ENCODE results near the gene COPS3.

DNA sequence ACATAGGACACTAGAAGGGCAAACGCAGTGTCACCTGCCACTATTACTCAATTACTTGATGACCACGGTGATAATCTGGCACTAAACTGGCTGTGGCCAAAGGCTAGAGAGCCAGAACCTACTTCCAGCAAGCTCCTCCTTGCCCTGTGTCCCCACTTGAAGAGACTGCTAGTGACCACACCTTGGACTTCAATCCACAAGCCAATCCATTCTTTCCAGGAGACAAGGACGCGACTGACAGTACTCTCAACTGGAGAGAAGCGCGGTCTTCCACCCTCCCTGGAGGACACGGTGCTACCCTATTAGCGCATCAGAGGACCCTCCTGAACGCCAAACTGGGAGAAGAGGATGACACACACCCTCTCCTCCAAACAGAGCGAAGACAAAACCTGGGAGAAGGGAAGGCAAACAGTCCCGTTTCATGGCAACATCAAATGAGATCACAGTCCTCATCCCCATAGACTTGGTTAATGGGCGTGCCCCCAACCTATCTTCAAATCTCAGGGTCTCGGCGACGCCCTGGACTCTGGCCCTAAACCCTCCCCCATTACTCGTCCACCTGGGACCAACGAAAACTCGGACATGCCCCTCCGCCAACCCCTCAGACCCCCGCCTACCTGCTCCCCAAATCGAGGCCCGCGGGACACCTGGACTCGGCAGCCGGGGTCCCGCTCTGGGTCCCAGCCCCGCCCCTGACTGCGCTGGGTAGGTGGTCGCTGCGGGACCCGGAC, 44.6 kb downstream of the COPS3 start:
- TF ChIP-seq, protein P1, sequence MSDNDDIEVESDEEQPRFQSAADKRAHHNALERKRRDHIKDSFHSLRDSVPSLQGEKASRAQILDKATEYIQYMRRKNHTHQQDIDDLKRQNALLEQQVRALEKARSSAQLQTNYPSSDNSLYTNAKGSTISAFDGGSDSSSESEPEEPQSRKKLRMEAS (IDR thresholded peaks at IDR 0.05), result no peak
- TF ChIP-seq, protein P2, sequence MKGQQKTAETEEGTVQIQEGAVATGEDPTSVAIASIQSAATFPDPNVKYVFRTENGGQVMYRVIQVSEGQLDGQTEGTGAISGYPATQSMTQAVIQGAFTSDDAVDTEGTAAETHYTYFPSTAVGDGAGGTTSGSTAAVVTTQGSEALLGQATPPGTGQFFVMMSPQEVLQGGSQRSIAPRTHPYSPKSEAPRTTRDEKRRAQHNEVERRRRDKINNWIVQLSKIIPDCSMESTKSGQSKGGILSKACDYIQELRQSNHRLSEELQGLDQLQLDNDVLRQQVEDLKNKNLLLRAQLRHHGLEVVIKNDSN (IDR thresholded peaks at IDR 0.05), result no peak
- TF ChIP-seq EP300 (IDR thresholded peaks at IDR 0.05; ENCODE audit: borderline replicate concordance), result no peak
- no peak for TF ChIP-seq RAD21 (IDR thresholded peaks at IDR 0.05; ENCODE audit: low read depth)
- TF ChIP-seq NFIC (IDR thresholded peaks at IDR 0.05), result no peak
- no peak for TF ChIP-seq FOXM1 (IDR thresholded peaks at IDR 0.05; ENCODE audit: borderline replicate concordance, low read depth)
